Measurements from ENCODE around the gene CHURC1.

Gene CHURC1

DNA sequence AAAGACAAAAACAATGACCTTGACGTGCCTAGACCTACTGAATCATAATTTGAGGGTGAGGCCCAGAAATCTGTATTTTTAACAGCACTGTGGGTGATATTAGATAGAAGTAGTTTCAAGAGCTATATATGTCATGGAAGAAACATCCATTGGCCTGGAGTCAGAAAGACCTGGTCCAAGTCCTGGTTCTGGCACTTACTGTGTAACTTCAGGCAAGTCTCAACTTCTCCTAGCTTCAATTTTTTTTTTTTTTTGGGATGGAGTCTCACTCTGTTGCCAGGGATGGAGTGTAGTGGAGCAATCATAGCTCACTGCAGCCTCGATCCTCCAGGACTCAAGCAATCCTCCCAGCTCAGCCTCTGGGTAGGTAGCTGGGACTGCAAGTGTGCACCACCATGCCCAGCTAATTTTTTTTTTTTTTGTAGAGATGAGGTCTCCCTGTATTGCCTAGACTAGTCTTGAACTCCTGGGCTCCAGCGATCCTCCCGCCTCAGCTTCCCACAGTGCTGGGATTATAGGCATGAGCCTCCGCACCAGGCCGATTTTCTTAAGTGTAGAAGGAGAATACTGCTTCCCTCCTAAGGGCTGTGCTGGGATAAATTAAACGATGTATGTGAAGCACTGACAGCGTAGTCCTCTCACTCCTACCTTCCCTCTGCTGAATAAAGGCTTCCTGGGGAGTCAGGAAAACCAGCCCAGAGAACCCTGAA lies 42.6 kb downstream of the CHURC1 start:
- no peak for DNase-seq

- no peak for DNase-seq
Measured at GRCh38 chr14:64958201-64958600, 43.9 kb downstream of the CHURC1 start.

DNA sequence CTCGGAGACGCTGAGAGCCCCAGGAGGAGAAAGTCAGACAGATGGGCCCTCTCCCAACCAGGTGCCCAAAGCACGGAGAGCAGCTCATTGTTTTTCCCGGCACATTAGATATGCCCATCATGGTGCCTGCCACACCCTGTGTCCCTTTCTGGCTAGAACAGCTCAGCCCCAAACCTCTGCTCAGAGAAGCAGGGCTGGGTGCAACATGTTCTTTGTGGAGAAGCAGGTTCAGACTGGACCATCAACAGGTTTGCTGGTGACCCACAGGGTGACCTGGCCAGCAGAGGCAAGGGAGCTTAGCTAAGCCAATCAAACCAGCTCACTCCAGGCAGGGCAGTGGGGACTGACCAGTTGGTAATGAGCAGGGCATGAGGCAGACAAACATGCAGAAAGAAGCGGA lies 44.5 kb downstream of the CHURC1 start:
- no peak for DNase-seq

DNA sequence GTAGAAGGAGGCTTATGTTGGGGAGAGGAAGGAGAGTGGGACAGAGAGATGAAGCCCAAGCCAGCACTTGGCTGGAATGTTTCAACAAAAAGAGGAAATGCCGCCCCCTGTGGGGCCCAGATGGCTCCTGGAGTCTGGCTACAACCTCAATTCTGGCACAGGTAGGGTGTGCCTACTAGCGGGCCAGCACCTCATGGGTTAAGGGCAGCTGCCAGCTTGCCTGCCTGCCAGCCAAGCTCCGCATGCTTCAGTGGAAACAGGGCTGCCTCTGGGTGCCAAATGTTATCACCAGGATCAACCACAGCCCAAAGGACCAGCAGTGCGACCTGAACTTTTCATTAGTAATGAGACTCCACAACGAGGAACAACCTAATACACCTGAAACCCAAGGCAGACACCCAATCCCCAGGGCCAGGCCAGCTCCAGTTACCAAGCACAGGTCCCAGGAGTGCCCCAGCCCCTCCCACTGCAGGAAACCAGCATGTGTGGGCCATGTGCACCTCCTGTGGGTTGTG lies 46.6 kb downstream of the CHURC1 start:
- no peak for DNase-seq

DNA sequence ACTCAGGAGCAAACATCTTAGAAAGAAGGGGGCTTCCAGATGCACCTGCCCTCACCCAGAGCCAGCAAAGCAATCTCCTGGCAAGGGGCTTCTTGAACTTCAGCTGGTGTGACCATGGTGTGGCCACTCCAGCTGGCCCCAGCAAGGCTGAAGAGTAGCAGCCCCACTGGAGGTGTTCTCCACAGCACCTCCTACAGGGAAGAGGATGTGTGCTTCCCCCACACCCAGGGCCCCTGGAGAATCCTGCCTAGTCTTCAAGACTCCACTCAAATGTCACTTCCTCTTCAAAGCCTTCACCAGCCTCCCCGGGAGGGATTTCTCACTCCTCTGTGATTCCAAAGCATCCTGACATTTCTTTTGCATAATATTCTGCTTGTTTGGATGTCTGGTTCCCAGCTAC lies 49.4 kb downstream of the CHURC1 start:
- DNase-seq = no peak

DNA sequence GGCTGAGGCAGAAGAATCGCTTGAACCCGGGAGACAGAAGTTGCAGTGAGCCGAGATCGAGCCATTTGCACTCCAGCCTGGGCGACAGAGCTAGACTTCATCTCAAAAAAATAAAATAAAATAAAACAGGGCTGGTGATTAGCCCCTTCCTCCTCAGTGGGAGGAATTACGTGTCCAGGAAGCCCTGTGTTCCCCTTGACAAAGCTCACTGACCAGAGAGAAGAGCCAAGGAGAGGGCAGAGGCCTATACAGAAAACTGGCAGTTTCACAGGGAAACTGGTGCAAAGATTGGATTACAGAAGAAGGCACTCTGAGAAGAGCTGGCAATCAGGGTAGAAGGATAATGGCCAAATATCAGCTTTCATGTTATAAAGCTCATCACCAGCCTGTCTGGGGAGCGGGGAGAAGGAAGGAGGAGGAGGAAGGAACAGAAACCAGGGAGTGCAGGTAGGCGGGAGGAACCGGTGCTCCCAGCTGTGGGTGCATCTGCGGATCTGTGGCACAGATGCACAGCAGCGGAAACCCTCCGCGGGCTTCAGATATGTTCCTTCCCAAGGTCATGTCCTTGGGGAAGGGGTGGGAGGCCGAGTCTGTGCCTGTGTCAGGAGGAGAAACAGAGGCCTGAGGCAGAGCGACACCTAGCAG lies 51.2 kb downstream of the CHURC1 start:
- DNase-seq = no peak

DNA sequence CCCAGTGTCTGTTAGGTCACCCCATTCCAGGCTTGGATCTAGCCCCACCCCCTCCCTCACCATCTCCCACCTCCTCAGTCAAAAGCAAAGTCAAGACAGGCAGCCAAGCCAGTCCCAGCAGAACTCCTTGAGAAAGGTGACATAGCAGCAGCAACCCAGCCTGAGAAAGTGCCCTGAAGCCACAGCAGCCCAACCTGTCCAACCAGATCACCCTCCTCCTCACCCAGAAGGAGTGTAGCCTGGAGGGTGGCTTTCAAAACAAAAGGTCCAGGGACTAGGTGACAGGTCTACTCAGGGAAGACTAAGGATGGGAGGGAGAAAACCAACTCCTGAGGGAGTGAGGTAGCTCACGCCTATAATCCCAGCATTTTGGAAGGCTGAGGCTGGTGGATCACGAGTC lies 52.7 kb downstream of the CHURC1 start:
- no peak for DNase-seq

- no peak for DNase-seq
Measured at GRCh38 chr14:64968167-64968566, 53.9 kb downstream of the CHURC1 start.

GRCh38 chr14:64968651-64969050 lies 54.4 kb downstream of the CHURC1 start:
- no peak for DNase-seq

DNA sequence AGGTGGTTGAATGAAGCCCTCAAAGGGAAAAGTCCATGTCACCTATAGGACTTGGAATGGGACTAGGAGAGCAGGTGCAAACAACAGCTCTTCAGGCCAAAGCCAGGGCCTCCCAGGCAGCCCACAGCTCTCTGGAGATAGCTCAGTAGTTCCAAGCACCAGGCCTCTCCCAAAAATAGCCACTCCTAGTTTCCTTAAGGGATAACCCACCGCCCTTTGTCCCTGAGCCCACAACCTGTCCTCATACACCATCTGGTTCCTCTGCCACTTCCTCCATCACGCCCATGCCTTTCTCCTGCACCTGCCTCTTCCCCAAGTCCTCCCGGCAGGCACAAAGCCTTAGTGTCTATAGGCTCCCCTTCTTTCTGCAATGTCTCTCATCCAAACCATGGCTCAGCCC lies 55.8 kb downstream of the CHURC1 start:
- no peak for DNase-seq

GRCh38 chr14:64970776-64971477 lies 56.7 kb downstream of the CHURC1 start:
- peak; percentile 10 for DNase-seq

GRCh38 chr14:64971491-64971942 lies 57.3 kb downstream of the CHURC1 start:
- DNase-seq = no peak

DNA sequence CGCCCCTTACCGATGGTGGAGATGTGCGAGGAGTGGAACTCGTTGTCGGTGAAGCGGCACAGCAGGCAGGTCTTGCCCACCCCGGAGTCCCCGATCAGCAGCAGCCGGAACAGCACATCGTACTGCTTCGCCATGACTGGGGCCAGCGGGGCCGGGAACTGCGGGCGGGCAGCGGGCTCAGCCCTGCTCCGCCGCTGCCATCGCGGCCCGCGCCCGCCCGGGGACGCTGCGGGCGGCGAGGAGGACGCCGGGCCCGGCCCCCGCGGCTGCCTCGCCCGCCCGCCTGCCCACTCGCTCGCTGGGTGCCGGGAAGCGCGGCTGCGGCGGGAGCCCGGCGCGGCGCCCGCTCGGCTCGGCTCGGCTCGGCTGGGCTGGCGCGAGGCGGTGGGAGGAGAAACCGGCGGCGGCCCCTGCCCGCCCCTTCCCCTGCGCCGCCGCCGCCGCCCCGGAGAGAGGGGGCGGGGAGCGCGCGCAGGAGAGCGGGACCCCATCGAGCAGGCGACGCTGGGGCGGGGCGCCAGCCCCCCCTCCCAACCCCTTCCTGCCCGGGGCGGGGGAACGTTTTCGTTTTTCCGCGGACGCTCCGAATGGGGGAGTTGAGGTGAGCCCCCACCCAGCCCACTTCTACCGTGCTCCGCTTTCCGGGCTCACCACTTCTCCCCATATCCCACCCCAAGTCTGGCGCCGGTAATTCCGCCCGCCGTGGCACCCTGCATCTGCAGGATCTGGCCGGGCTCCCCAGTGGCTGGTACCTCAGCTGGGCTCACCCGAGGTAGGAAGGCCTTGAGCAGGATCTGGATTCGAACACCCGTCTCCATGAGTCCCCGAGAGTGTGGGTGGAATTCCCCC lies 57.9 kb downstream of the CHURC1 start, which contains the start of gene RAB15:
RAB15 (minus strand) TSS at position 394 of the 849 bp plus-strand sequence; CDS start at position 134, 260 bp downstream.
- peak; percentile 34 for DNase-seq

GRCh38 chr14:64973026-64973442 lies 58.8 kb downstream of the CHURC1 start:
- no peak for DNase-seq

DNA sequence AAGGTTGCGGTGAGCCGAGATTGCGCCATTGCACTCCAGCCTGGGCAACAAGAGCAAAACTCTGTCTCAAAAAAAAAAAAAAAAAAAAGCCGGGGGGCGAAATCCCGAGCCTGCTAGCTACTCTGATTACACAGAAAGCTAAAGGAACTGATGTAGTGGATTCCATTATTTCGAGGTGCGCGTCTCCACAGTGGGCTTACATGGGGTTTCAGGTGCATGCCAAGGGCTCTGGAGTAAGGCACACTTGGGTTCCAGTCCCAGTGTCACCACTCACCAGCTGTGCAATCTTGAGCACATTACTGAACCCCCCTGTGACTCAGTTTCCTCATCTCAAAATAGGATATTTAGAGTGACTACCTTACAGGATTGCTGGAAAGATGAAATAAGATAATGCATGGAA lies 59.6 kb downstream of the CHURC1 start:
- no peak for DNase-seq

GRCh38 chr14:64974563-64974962 lies 60.3 kb downstream of the CHURC1 start:
- no peak for DNase-seq

DNA sequence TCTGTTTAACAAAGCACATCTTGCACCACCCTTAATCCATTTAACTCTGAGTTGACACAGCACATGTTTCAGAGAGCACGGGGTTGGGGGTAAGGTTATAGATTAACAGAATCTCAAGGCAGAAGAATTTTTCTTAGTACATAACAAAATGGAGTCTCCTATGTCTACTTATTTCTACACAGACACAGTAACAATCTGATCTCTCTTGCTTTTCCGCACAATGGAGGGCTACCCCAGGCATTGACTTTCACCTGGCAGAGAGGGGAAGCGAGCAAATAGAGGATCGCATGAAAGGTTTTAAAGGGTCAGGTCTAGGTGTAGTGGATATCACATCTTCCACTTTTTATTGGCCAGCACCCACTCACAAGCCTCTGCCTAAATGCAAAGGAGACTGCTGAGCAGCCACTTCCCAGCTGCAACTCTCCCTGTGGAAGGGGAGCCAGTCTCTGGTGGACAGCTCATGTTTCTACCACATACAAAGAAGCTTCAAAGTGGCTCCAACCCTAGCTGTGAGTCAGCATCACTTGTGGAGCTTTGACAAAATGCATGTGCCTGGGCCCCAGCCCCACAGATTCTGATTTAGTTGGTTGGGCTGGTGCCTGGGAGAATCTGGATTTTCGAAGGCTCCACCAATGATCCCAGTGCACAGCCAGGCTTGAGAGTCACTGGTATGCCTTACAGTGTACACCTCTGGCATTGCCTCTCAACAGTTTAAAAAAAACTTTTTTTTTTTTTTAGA lies 65.2 kb downstream of the CHURC1 start:
- peak; percentile 24 for DNase-seq

DNA sequence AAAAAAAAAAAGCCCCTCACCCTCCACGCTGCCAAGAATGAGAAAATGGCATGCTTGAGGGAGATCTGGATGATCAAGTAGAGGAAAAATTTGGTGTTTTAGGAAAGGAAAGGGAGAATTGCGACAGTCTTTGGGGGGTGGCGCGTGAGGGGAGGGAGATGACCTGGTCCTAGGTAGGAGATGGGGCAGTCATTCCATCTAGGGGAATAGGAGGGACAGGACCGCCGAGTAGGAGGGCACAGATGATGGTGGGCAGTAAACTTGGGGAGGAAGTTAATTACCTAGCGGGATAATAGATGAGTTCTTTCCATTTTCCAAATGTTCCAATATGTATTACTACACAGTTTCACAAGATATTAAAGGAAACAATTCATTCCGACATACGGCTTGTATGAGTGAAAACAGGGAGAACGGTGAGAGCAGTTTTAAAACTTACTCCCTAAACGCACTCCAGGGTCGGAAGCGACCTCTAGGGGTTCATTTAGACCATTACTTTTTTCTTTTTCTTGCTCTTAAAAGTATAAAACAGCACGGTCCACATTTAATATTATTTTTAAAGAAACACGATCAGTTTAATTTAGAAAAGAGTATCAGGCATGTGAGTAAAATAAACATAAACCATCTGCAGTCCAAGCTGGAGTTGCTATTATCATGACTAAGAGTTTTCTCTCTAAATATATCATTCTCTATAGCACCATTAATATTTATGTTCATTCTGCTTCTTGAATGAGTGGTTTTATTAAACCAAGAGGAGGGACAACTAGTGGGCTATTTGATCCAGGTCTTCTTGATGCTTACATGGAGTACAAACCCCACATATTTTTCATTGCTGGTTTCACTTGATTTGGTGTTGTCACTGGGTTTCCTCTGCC lies 69.4 kb downstream of the CHURC1 start:
- DNase-seq = peak; percentile 48
